ENCODE data around the gene FBP1.

The FBP1 gene

DNA sequence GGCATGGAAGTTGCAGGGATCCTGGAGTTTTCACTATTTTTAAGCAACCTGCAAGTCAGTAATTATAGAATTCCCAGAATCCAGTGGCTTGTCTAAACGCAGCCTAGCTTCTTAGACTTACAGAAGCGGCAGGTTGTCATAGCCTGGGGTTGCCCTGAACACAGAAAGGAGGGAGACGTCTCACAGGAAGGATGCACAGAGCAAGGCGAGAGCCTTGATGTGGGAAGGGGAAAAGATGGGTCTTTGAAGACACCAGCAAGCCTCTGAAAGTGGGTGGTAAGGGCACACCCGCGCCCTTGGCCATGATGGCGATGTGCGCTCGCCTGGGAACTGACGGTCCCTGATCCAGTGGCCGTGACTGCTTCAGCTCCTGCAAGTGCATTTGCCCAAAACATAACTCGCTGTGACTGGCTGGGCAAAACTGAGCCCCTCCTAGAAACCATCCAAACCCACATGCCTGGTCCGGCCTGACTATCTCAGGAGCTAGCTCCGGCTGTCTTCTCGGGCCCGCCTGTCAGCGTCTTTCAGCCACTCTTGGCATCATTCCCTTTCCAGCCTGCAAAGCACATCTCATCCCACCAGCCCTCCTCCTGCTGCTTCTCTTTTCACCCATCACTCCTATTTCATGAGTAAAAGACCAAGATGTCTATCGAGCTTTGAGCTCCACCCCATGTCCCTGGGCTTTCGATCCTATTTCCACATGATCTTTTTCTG lies 17.1 kb downstream of the FBP1 start:
- Histone ChIP-seq H3K9me3 (ENCODE audit: low read depth, low read length) (no peaks in the 10 kb centered on the region), H3K36me3 (ENCODE audit: insufficient read depth, low read length) (no peaks in the 10 kb centered on the region), H3K4me3 (no peak overlapping the region), H3K27ac (no peak overlapping the region), H3K9ac (ENCODE audit: insufficient read length) (no peak overlapping the region)
- no peak for TF ChIP-seq EZH2 (IDR thresholded peaks at IDR 0.05)
- TF ChIP-seq FOXP2 (optimal IDR thresholded peaks at IDR 0.05; ENCODE audit: control extremely low read depth, extremely low read length, insufficient read depth) = no peak
- TF ChIP-seq POLR2AphosphoS5 (IDR thresholded peaks at IDR 0.05; ENCODE audit: borderline replicate concordance, low read depth, low read length) = no peak
- no peak for DNase-seq (ENCODE audit: low read depth, low spot score)

DNA sequence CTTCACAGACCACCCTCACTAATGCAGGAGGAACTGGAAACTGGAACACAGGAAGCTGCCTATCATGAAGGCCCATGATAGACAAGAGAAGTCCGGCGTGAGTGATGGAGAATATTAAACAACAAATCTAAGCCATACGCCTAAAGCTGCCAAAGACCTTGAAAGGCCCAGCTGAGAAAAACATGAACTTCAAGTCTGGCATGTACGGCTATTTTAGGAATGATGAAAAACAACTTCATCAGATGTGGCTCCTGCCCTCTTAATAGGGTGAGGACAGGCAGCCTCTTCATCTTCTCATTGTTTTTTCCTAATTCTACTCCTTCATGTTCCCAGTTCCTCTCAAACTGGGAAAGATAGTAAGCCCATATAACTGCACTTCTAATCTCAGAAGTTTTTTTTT lies 20.3 kb downstream of the FBP1 start:
- no peak for DNase-seq (ENCODE audit: low read depth, low spot score)
- H3K9ac ChIP-seq (ENCODE audit: insufficient read length) = no peak overlapping the region
- TF ChIP-seq EZH2 (IDR thresholded peaks at IDR 0.05) (no peak), FOXP2 (optimal IDR thresholded peaks at IDR 0.05; ENCODE audit: control extremely low read depth, extremely low read length, insufficient read depth) (no peak), POLR2AphosphoS5 (IDR thresholded peaks at IDR 0.05; ENCODE audit: borderline replicate concordance, low read depth, low read length) (no peak)

DNA sequence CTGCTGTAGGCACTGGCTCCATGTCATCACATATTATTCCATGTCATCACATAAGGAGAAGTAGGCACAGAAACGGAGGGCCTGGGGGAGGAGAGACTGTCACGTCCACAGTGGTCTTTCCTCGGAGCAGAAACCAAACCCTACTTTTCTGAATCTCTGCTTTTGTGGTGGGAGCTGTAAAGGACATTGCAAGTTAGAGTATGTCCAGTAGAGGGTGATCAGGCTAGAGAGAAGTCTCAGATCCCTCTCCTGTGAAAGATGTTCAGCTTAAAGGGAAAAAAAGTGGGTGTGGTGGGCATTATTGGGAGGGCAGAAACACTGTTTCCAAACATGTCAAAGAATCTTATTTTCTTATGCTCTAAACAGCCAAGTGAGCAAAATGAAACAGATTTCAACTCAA lies 26.3 kb downstream of the FBP1 start:
- TF ChIP-seq POLR2AphosphoS5 (IDR thresholded peaks at IDR 0.05; ENCODE audit: borderline replicate concordance, low read depth, low read length) (no peak), FOXP2 (optimal IDR thresholded peaks at IDR 0.05; ENCODE audit: control extremely low read depth, extremely low read length, insufficient read depth) (no peak), EZH2 (IDR thresholded peaks at IDR 0.05) (no peak)

More for the DNA sequence above, 20.3 kb downstream of the FBP1 start:
- Histone ChIP-seq H3K4me3 (no peak overlapping the region), H3K27ac (no peak overlapping the region), H3K36me3 (ENCODE audit: insufficient read depth, low read length) (no peaks in the 10 kb centered on the region), H3K9me3 (ENCODE audit: low read depth, low read length) (no peaks in the 10 kb centered on the region)

DNA sequence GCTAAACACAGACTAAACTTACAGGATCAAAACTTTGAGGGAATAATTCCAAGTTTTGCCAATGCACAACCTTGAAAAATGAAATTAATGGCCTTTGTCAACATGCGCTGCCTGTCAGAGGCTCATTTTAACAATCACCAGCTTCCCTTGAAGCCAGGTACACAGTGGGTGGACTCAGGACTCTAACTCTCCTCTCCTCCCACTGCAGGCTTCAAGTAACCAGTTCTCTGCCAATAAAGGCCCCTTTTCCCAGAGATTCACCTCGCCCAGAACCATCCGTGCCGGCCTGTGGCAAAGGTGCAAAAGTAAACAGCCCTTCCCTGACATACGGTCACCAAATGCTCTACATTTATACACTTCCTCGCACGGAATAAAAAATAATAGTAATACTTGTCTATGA lies 27.2 kb downstream of the FBP1 start:
- no peak overlapping the region for H3K4me3 ChIP-seq
- no peak for DNase-seq (ENCODE audit: low read depth, low spot score)
- H3K36me3 ChIP-seq (ENCODE audit: insufficient read depth, low read length) = no peaks in the 10 kb centered on the region
- no peak overlapping the region for H3K9ac ChIP-seq (ENCODE audit: insufficient read length)
- TF ChIP-seq EZH2 (IDR thresholded peaks at IDR 0.05) (no peak), POLR2AphosphoS5 (IDR thresholded peaks at IDR 0.05; ENCODE audit: borderline replicate concordance, low read depth, low read length) (no peak), FOXP2 (optimal IDR thresholded peaks at IDR 0.05; ENCODE audit: control extremely low read depth, extremely low read length, insufficient read depth) (no peak)
- no peak overlapping the region for H3K27ac ChIP-seq
- no peaks in the 10 kb centered on the region for H3K9me3 ChIP-seq (ENCODE audit: low read depth, low read length)

More for the DNA sequence above, 26.3 kb downstream of the FBP1 start:
- Histone ChIP-seq H3K9ac (ENCODE audit: insufficient read length) (no peak overlapping the region), H3K36me3 (ENCODE audit: insufficient read depth, low read length) (no peaks in the 10 kb centered on the region), H3K9me3 (ENCODE audit: low read depth, low read length) (no peaks in the 10 kb centered on the region), H3K27ac (no peak overlapping the region), H3K4me3 (no peak overlapping the region)
- DNase-seq (ENCODE audit: low read depth, low spot score) = no peak

DNA sequence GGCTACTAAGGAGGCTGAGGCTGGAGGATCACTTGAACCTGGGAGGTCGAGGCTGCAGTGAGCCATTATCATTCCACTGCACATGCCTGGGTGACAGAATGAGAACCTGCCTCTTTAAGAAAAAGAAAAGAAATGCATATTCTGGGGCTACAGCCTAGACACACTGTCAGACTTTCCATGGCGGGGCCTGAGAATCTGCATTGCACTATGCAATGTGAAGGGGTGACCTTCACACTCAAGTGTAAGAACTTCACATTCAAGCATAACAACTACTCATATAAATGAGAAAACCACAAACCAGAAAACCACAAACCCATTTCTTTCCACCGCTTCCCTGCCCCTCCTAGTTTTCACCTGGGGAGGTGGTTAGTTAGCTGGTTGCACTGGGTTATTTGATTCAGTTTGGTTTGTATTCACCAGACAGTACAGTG lies 27.7 kb downstream of the FBP1 start:
- no peaks in the 10 kb centered on the region for H3K36me3 ChIP-seq (ENCODE audit: insufficient read depth, low read length)
- no peaks in the 10 kb centered on the region for H3K9me3 ChIP-seq (ENCODE audit: low read depth, low read length)
- H3K27ac ChIP-seq = no peak overlapping the region
- no peak for DNase-seq (ENCODE audit: low read depth, low spot score)
- H3K4me3 ChIP-seq = no peak overlapping the region
- TF ChIP-seq EZH2 (IDR thresholded peaks at IDR 0.05) (no peak), FOXP2 (optimal IDR thresholded peaks at IDR 0.05; ENCODE audit: control extremely low read depth, extremely low read length, insufficient read depth) (no peak), POLR2AphosphoS5 (IDR thresholded peaks at IDR 0.05; ENCODE audit: borderline replicate concordance, low read depth, low read length) (no peak)
- no peak overlapping the region for H3K9ac ChIP-seq (ENCODE audit: insufficient read length)

DNA sequence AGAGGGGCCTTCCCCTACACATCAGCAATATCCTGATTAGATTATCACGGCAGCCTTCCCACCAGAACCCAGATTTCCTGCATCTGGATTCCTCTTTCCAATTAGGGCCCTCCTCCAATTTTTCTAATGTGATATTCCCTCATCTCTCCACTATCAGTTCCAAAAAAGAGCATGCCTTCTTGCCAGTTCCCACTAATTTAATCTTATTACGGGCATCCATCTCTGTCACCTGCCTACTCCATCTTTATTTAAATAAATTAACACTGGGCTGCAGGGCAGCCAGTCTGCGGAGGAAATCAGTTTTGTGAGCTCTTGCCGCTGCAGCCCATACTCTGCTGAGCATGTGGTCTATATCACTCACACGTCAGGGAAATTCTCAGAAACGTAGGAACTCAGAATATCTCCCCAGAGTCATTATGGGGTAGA lies 29.1 kb downstream of the FBP1 start:
- no peak for DNase-seq (ENCODE audit: low read depth, low spot score)
- no peaks in the 10 kb centered on the region for H3K36me3 ChIP-seq (ENCODE audit: insufficient read depth, low read length)
- no peak overlapping the region for H3K27ac ChIP-seq
- H3K9me3 ChIP-seq (ENCODE audit: low read depth, low read length) = no peaks in the 10 kb centered on the region
- H3K4me3 ChIP-seq = no peak overlapping the region
- H3K9ac ChIP-seq (ENCODE audit: insufficient read length) = no peak overlapping the region
- TF ChIP-seq FOXP2 (optimal IDR thresholded peaks at IDR 0.05; ENCODE audit: control extremely low read depth, extremely low read length, insufficient read depth) (no peak), POLR2AphosphoS5 (IDR thresholded peaks at IDR 0.05; ENCODE audit: borderline replicate concordance, low read depth, low read length) (no peak), EZH2 (IDR thresholded peaks at IDR 0.05) (no peak)

DNA sequence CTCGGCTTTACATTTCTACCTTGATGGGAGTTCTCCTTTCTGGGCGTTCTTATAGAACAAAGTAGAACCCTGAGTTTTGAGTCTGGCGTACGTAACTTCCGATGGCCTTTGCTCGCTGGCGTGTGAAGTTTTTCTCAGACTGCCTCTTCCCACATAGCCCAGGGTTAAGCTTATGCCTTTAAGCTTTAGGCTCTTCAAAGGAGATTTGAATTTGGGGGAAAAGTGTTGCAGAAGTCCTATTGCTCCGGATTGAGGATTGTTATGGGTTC lies 32.0 kb downstream of the FBP1 start:
- no peak overlapping the region for H3K4me3 ChIP-seq
- TF ChIP-seq EZH2 (IDR thresholded peaks at IDR 0.05) (no peak), POLR2AphosphoS5 (IDR thresholded peaks at IDR 0.05; ENCODE audit: borderline replicate concordance, low read depth, low read length) (no peak), FOXP2 (optimal IDR thresholded peaks at IDR 0.05; ENCODE audit: control extremely low read depth, extremely low read length, insufficient read depth) (no peak)
- DNase-seq (ENCODE audit: low read depth, low spot score) = no peak

DNA sequence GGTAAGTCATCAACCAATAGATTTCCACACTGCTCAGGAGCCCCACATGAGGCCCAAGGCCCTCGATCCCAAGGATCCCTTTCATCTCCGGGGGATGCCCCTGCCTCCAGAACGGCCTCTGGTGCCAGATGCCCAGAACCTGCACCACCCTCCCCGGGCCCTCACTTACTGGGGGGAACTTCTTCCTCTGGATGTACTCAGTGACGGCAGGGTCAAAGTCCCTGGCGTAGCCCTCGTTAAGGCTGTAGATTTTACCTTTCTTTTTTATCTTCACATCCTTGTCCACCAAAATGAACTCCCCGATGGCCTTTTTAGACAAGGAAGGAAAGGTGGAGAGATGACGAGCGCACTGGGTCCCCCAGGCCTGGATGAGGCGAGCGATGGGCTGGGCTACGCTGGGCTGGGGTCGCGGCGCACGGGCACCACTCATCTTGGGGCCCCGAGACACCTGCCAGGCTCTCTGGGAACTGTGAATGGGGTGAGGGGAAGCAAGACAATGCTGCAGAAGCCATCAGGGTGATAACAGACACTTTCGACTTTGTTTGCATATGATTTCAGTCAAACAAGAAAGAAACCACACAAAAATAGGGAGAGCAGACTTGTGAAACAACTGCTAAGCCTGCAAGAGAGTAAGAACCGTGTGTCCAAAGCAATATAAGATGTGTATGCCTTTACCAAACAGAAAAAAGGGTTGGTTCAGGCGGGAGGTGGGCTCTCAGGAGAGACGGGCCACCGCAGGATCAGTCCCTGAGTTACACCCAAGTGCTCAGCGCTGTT lies 32.5 kb downstream of the FBP1 start:
- H3K4me3 ChIP-seq = no peak overlapping the region
- no peak for TF ChIP-seq POLR2AphosphoS5 (IDR thresholded peaks at IDR 0.05; ENCODE audit: borderline replicate concordance, low read depth, low read length)
- no peak for TF ChIP-seq FOXP2 (optimal IDR thresholded peaks at IDR 0.05; ENCODE audit: control extremely low read depth, extremely low read length, insufficient read depth)
- no peak for TF ChIP-seq EZH2 (IDR thresholded peaks at IDR 0.05)
- no peak overlapping the region for H3K27ac ChIP-seq

More for the DNA sequence above, 32.0 kb downstream of the FBP1 start:
- no peaks in the 10 kb centered on the region for H3K9me3 ChIP-seq (ENCODE audit: low read depth, low read length)
- no peaks in the 10 kb centered on the region for H3K36me3 ChIP-seq (ENCODE audit: insufficient read depth, low read length)
- no peak overlapping the region for H3K9ac ChIP-seq (ENCODE audit: insufficient read length)
- no peak overlapping the region for H3K27ac ChIP-seq

More for the DNA sequence above, 32.5 kb downstream of the FBP1 start:
- no peak for DNase-seq (ENCODE audit: low read depth, low spot score)
- Histone ChIP-seq H3K36me3 (ENCODE audit: insufficient read depth, low read length) (no peaks in the 10 kb centered on the region), H3K9ac (ENCODE audit: insufficient read length) (no peak overlapping the region), H3K9me3 (ENCODE audit: low read depth, low read length) (no peaks in the 10 kb centered on the region)

All from SK-N-MC (cell line).